Measurements from ENCODE around the gene TOLLIP. TPM values are rescaled to one million over a fixed set of nuclear protein-coding genes. Genes with fewer than 3 reads are reported as not detected.

The TOLLIP gene
- total RNA-seq, 1 donor from 2014 or later = 71.1 TPM

- Histone ChIP-seq H3K4me3 (no peak overlapping the region), H3K9me3 (no peaks in the 10 kb centered on the region), H3K27ac (no peak overlapping the region), H3K36me3 (no peaks in the 10 kb centered on the region), H3K4me1 (no peaks in the 10 kb centered on the region), H3K27me3 (peaks cover 15% of the 10 kb centered on the region)
- ATAC-seq (no peak), DNase-seq (peak; percentile 60)
- TF ChIP-seq, protein P1, sequence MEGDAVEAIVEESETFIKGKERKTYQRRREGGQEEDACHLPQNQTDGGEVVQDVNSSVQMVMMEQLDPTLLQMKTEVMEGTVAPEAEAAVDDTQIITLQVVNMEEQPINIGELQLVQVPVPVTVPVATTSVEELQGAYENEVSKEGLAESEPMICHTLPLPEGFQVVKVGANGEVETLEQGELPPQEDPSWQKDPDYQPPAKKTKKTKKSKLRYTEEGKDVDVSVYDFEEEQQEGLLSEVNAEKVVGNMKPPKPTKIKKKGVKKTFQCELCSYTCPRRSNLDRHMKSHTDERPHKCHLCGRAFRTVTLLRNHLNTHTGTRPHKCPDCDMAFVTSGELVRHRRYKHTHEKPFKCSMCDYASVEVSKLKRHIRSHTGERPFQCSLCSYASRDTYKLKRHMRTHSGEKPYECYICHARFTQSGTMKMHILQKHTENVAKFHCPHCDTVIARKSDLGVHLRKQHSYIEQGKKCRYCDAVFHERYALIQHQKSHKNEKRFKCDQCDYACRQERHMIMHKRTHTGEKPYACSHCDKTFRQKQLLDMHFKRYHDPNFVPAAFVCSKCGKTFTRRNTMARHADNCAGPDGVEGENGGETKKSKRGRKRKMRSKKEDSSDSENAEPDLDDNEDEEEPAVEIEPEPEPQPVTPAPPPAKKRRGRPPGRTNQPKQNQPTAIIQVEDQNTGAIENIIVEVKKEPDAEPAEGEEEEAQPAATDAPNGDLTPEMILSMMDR (IDR thresholded peaks at IDR 0.05) = no peak
- intact Hi-C loops (cut with DNase I) = no loop called here
Measured at GRCh38 chr11:1227551-1228100, 81.8 kb downstream of the TOLLIP start.

- H3K27me3 ChIP-seq = peaks cover 21% of the 10 kb centered on the region
- no peak overlapping the region for H3K4me3 ChIP-seq
- no peaks in the 10 kb centered on the region for H3K4me1 ChIP-seq
- DNase-seq (no peak), ATAC-seq (no peak)
- intact Hi-C loops (cut with DNase I) = no loop called here
- no peaks in the 10 kb centered on the region for H3K9me3 ChIP-seq
- H3K36me3 ChIP-seq = no peaks in the 10 kb centered on the region
- TF ChIP-seq, protein P1 (IDR thresholded peaks at IDR 0.05) = no peak
- no peak overlapping the region for H3K27ac ChIP-seq
Measured at GRCh38 chr11:1226986-1227550, 82.4 kb downstream of the TOLLIP start.

GRCh38 chr11:1226226-1226985 lies 83.0 kb downstream of the TOLLIP start:
- Histone ChIP-seq H3K27me3 (peaks cover 26% of the 10 kb centered on the region), H3K27ac (no peak overlapping the region), H3K9me3 (no peaks in the 10 kb centered on the region), H3K4me3 (no peak overlapping the region), H3K4me1 (no peaks in the 10 kb centered on the region), H3K36me3 (no peaks in the 10 kb centered on the region)
- TF ChIP-seq, protein P1 (IDR thresholded peaks at IDR 0.05) = no peak
- DNase-seq (peak; percentile 64), ATAC-seq (no peak)
- intact Hi-C loops (cut with DNase I) = no loop called here

DNA sequence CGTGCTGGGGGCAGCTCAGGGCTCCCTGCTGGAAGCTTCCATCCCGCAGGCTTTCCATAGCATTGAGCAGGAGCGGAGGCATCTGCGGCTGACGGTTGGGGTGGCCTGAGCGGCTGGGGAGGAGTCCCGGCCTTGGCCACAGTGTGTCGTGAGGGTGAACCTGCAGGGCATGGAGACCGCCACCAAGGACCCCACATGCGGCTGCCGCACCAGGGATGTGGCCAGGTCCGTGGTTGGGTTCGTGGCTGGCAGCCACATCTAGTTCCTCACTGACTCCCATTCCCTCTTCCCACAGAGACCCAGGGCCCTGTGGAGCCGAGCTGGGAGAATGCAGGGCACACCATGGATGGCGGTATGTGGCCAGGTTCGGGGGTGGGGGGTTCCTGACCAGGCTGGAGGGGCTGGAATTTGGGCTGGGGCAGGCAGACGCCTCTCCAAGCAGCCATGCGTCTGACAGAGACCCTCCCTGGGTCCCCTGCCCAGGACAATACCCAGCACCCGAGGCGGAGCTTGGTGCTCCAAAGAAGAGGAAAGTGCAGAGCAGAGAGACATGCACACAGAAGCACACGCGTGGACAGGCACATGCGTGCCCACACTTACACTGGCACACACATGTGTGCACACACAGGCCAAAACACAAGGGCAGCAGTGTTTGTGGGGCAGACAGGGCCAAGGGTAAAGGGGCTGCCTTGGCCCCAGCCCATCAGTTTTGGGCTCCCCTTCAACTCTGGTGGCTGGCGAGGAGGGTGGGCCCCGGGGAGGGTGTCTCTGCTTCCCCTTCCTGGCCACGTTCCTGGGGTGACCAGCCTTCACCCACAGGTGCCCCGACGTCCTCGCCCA lies 83.8 kb downstream of the TOLLIP start:
- H3K36me3 ChIP-seq = no peaks in the 10 kb centered on the region
- no peaks in the 10 kb centered on the region for H3K9me3 ChIP-seq
- DNase-seq = peak; percentile 53
- intact Hi-C loops (cut with DNase I) = no loop called here
- TF ChIP-seq, protein P1 (IDR thresholded peaks at IDR 0.05) = no peak
- no peak overlapping the region for H3K27ac ChIP-seq
- H3K4me1 ChIP-seq = no peaks in the 10 kb centered on the region
- H3K27me3 ChIP-seq = peaks cover 34% of the 10 kb centered on the region
- no peak overlapping the region for H3K4me3 ChIP-seq
- ATAC-seq = no peak

- ATAC-seq (no peak), DNase-seq (peak; percentile 56)
- Histone ChIP-seq H3K9me3 (no peaks in the 10 kb centered on the region), H3K27ac (no peak overlapping the region), H3K4me1 (no peaks in the 10 kb centered on the region), H3K36me3 (no peaks in the 10 kb centered on the region), H3K4me3 (no peak overlapping the region), H3K27me3 (peaks cover 40% of the 10 kb centered on the region)
- intact Hi-C loops (cut with DNase I) = no loop called here
- TF ChIP-seq, protein P1 (IDR thresholded peaks at IDR 0.05) = no peak
Measured at GRCh38 chr11:1224491-1225385, 84.7 kb downstream of the TOLLIP start.

Measured in upper lobe of right lung (tissue), 1 donor.